Aorta (tissue), 5 donors: ENCODE measurements around the gene ENPEP. TPM values are rescaled to one million over a fixed set of nuclear protein-coding genes. Genes with fewer than 3 reads are reported as not detected.
"Not testable (repeated sequence)": the region's sequence is repeated elsewhere in the genome, so short reads cannot be mapped to it uniquely, and the experiment has no call there.

ENCODE experiments used
- ATAC-seq: fragments of 200-7000 bp; cut with Tn5 transposase; one replicate; pipeline ENCODE4 v1.9.1; 2022; ENCODE audit warnings: moderate library complexity; ENCODE audit not compliant: low FRiP score
- DNase-seq, 2 donors: peaks; one replicate each; pipeline ENCODE4 v3.0.0-alpha.2; 2020
- H3K27ac ChIP-seq, 2 donors: one replicate each; pipeline ENCODE4 v1.5.1; 2013; ENCODE audit warnings: low read length in 2 of 2, mild to moderate bottlenecking in 2 of 2, moderate library complexity in 2 of 2, control low read depth in 1 of 2, inconsistent platforms in 1 of 2, low read depth in 1 of 2
- H3K27me3 ChIP-seq, 2 donors: one replicate each; pipeline ENCODE4 v1.6.1; 2013; ENCODE audit warnings: control low read depth in 1 of 2, low read length in 1 of 2, mild to moderate bottlenecking in 1 of 2, moderate library complexity in 1 of 2; ENCODE audit not compliant: insufficient read depth in 2 of 2, control insufficient read depth in 1 of 2
- H3K36me3 ChIP-seq, 2 donors: one replicate each; pipeline ENCODE4 v1.6.1; 2013; ENCODE audit warnings: control low read depth in 1 of 2, low read length in 1 of 2, mild to moderate bottlenecking in 1 of 2; ENCODE audit not compliant: insufficient read depth in 2 of 2, control insufficient read depth in 1 of 2
- H3K4me1 ChIP-seq, 2 donors: one replicate each; pipeline ENCODE4 v1.6.1; 2013; ENCODE audit warnings: low read length in 2 of 2, control low read depth in 1 of 2, mild to moderate bottlenecking in 1 of 2, moderate library complexity in 1 of 2; ENCODE audit not compliant: insufficient read depth in 2 of 2, control insufficient read depth in 1 of 2
- H3K4me3 ChIP-seq, 2 donors: one replicate each; pipeline ENCODE4 v1.5.1; 2013; ENCODE audit warnings: low read length in 2 of 2, control low read depth in 1 of 2, mild to moderate bottlenecking in 1 of 2
- H3K9me3 ChIP-seq: one replicate; pipeline ENCODE4 v1.6.1; 2013; ENCODE audit warnings: mild to moderate bottlenecking, low read length; ENCODE audit not compliant: control insufficient read depth
- WGBS, 2 donors: extraction: QIAGEN DNeasy Blood & Tissue Kit; methylation state at CpG; one replicate each; pipeline ENCODE4 v1.1.7; 2013; 5-methylcytosine and 5-hydroxymethylcytosine counted together
- intact Hi-C, 2 donors: fragments of 100-400 bp; cut with DNase I; formaldehyde crosslinking; loops; one replicate each; pipeline versions ENCODE4 v1.14.2 to v1.15.0; 2022
- polyA plus RNA-seq, 2 donors: library from polyadenylated mRNA; stranded (reverse); fragments of 200-250 nt; gene quantifications; one replicate each; pipeline ENCODE4 v1.2.3, GENCODE V29; 2013
- total RNA-seq, 2 donors: library from RNA; stranded (reverse); fragmentation: NEBNext Ultra II Directional; extraction: Animal tissue kit (Norgen Biotek cat#: 25700); gene quantifications; one replicate each; pipeline ENCODE4 v1.2.1, GENCODE V29; 2021
- donor health status: healthy with polysubstance abuse.
- donor health status: Bipolar disorder and iron deficiency.
- donor health status: DM: no; HTN: no; CAD: no.
- donor health status: DM: no; HTN: no; CAD: no.
- donor health status: DM: yes; HTN: yes; CAD: no.

The ENPEP gene
- total and polyA plus RNA-seq, 4 donors, result 4.3 to 7.4 (median 4.8) TPM; not detected in 1

DNA sequence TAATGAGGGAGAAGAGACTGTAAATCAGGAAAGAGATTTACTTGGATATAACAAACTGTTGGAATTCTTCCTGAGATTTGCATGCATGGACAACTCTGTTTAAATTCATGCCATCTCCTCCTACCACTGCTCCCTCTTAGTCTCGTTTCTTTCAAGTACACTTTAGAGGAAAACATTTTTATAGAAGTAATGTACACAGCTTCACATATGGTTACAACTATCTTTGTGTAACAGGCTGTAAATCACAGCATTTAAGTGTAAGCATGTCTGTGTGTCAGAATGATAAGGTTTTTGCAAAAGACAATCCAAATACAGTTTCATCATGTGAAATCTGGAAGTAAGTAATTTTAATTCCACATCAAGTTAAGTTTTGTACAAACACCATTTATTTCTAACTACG lies 21.5 kb upstream of the ENPEP start:
- 8 to 13% methylated on average over 2 of the region's 2 CpGs for WGBS, 2 donors
- no peak for DNase-seq
- H3K4me1 ChIP-seq, result no peaks in the 10 kb centered on the region
- H3K4me3 ChIP-seq, result no peak overlapping the region
- no peaks in the 10 kb centered on the region for H3K36me3 ChIP-seq
- H3K27ac ChIP-seq, result no peak overlapping the region
- H3K27me3 ChIP-seq, result no peaks in the 10 kb centered on the region
- intact Hi-C loops, result no loop called here
- ATAC-seq, result no peak
- H3K9me3 ChIP-seq, result peaks cover 3% of the 10 kb centered on the region

GRCh38 chr4:110458494-110459266 lies 17.3 kb upstream of the ENPEP start:
- intact Hi-C loops, result no loop called here
- Histone ChIP-seq H3K27me3 (no peaks in the 10 kb centered on the region), H3K4me3 (no peak overlapping the region), H3K27ac (no peak overlapping the region), H3K9me3 (no peaks in the 10 kb centered on the region), H3K36me3 (no peaks in the 10 kb centered on the region), H3K4me1 (no peaks in the 10 kb centered on the region)
- ATAC-seq (no peak), DNase-seq (no peak)
- 69 to 75% methylated on average over 4 of the region's 4 CpGs for WGBS, 2 donors

GRCh38 chr4:110460074-110460746 lies 15.7 kb upstream of the ENPEP start:
- H3K4me3 ChIP-seq, result no peak overlapping the region
- ATAC-seq (no peak), DNase-seq (no peak)
- intact Hi-C loops, result no loop called here
- no peaks in the 10 kb centered on the region for H3K36me3 ChIP-seq
- no peaks in the 10 kb centered on the region for H3K27me3 ChIP-seq
- H3K9me3 ChIP-seq, result no peaks in the 10 kb centered on the region
- 82 to 83% methylated on average over 5 of the region's 5 CpGs for WGBS, 2 donors
- H3K27ac ChIP-seq, result no peak overlapping the region
- no peaks in the 10 kb centered on the region for H3K4me1 ChIP-seq

GRCh38 chr4:110467400-110467799 lies 8.6 kb upstream of the ENPEP start:
- H3K27ac ChIP-seq, result no peak overlapping the region
- intact Hi-C loops, result no loop called here
- WGBS, 2 donors, result 76 to 83% methylated on average over 5 of the region's 5 CpGs
- no peaks in the 10 kb centered on the region for H3K36me3 ChIP-seq
- no peaks in the 10 kb centered on the region for H3K27me3 ChIP-seq
- ATAC-seq (no peak), DNase-seq (no peak)
- no peak overlapping the region for H3K4me3 ChIP-seq
- peaks cover 2% of the 10 kb centered on the region for H3K9me3 ChIP-seq
- H3K4me1 ChIP-seq, result no peaks in the 10 kb centered on the region

GRCh38 chr4:110472583-110473329 lies 3.2 kb upstream of the ENPEP start:
- ATAC-seq (no peak), DNase-seq (no peak)
- no peak overlapping the region for H3K4me3 ChIP-seq
- peaks cover 2% of the 10 kb centered on the region for H3K9me3 ChIP-seq
- no peaks in the 10 kb centered on the region for H3K27me3 ChIP-seq
- intact Hi-C loops, result no loop called here
- H3K36me3 ChIP-seq, result no peaks in the 10 kb centered on the region
- WGBS, 2 donors, result 59 to 60% methylated on average over 8 of the region's 8 CpGs
- H3K27ac ChIP-seq, result no peak overlapping the region
- H3K4me1 ChIP-seq, result no peaks in the 10 kb centered on the region

DNA sequence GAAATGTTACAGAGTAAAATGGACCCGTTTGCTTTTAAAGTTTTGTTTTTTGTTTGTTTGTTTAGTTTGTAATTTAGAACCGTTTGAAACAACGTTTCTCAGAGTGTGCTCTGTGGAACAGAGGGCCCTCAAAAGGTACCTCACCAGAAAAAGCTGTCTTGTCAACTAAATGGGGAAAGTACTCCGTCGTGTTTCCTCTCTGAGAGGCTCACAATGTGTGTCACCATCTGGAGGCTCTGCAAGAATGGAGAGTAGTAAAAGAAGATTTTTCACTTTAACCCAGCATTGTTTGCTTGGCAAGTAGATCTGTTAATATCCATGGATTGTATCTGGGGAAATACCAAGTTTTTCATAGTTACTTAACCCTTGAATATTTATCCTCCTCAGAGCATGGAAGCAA lies 1.5 kb upstream of the ENPEP start:
- 45 to 58% methylated on average over 5 of the region's 5 CpGs for WGBS, 2 donors
- Histone ChIP-seq H3K27ac (no peak overlapping the region), H3K4me3 (no peak overlapping the region), H3K4me1 (no peaks in the 10 kb centered on the region), H3K27me3 (no peaks in the 10 kb centered on the region), H3K9me3 (peaks cover under 1% of the 10 kb centered on the region), H3K36me3 (no peaks in the 10 kb centered on the region)
- intact Hi-C loops, result no loop called here
- no peak for ATAC-seq
- no peak for DNase-seq

DNA sequence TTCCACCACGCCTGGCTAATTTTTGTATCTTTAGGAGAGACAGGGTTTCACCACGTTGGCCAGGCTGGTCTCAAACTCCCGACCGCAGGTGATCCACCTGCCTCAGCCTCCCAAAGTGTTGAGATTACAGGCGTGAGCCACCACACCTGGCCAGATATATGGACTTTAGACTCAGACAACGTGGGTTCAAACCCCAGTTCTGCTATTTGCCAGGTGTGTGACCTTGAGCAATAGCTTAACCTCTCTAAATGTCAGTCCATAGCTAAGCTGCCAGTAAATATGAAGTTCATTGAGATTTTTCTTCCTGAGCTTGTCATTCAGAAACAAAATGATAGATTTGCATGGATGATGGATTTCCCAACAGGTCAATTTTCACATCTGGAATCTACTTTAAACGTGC lies 875 bp upstream of the ENPEP start:
- H3K36me3 ChIP-seq, H3K9me3 ChIP-seq, H3K4me3 ChIP-seq, intact Hi-C loops, H3K27me3 ChIP-seq, ATAC-seq, DNase-seq, H3K27ac ChIP-seq, H3K4me1 ChIP-seq: not testable (repeated sequence)
- WGBS, 2 donors, result 89 to 92% methylated on average over 7 of the region's 7 CpGs

DNA sequence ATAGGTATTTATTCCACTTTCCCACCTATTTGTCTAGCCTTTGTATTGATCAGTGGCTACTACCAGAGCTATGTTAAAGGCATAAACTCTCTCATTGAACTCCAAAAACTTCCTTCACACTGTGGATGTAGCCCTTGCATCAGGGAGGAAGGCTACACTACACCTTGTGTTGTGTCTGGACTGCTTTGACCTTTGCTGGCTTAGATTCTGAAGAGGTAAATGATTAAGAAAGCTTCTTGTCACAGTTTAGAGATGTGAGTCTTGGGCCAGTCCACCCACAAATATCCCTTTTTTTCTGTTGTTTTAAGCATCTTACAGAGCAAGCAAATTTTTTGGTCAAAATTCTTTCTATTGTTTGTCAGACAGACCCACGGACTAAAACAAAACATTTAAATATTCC lies 1.9 kb downstream of the ENPEP start:
- Histone ChIP-seq H3K27me3 (no peaks in the 10 kb centered on the region), H3K9me3 (no peaks in the 10 kb centered on the region), H3K4me1 (no peaks in the 10 kb centered on the region), H3K27ac (no peak overlapping the region), H3K4me3 (no peak overlapping the region), H3K36me3 (no peaks in the 10 kb centered on the region)
- no peak for DNase-seq
- intact Hi-C loops, result no loop called here
- no peak for ATAC-seq
- WGBS, 2 donors, result 61 to 64% methylated on average over 1 of the region's 1 CpG
